Fibroblast of peridontal ligament (primary cell): ENCODE measurements around the gene TMEM266.

Experiments used
- DNase-seq: peaks from one replicate; pipeline ENCODE4 v3.0.0-alpha.2; 2010; ENCODE audit errors: extremely low read depth

Gene TMEM266

GRCh38 chr15:76201536-76202255 is 141.9 kb downstream of the TMEM266 start:
- DNase-seq: no peak

- DNase-seq: no peak
Measured at GRCh38 chr15:76203346-76204108, 143.7 kb downstream of the TMEM266 start.

- DNase-seq: no peak
Measured at GRCh38 chr15:76204109-76204845, 144.5 kb downstream of the TMEM266 start.

- DNase-seq: no peak
Measured at GRCh38 chr15:76204916-76205460, 145.2 kb downstream of the TMEM266 start.

GRCh38 chr15:76206325-76206976 is 146.7 kb downstream of the TMEM266 start:
- DNase-seq: peak; percentile 30

- DNase-seq: no peak
Measured at GRCh38 chr15:76208084-76208785, 148.4 kb downstream of the TMEM266 start.

- no peak for DNase-seq
Measured at GRCh38 chr15:76208786-76209424, 149.1 kb downstream of the TMEM266 start.

- no peak for DNase-seq
Measured at GRCh38 chr15:76209523-76209922, 149.7 kb downstream of the TMEM266 start.

- DNase-seq: no peak
Measured at GRCh38 chr15:76209942-76210341, 150.2 kb downstream of the TMEM266 start.

GRCh38 chr15:76215634-76216033 is 155.8 kb downstream of the TMEM266 start:
- no peak for DNase-seq

- DNase-seq: peak; percentile 16
Measured at GRCh38 chr15:76217029-76217881, 157.5 kb downstream of the TMEM266 start.

- no peak for DNase-seq
Measured at GRCh38 chr15:76217882-76218217, 158.1 kb downstream of the TMEM266 start.

GRCh38 chr15:76221085-76221767 is 161.4 kb downstream of the TMEM266 start:
- no peak for DNase-seq

GRCh38 chr15:76222159-76222558 is 162.4 kb downstream of the TMEM266 start:
- no peak for DNase-seq

GRCh38 chr15:76223521-76223920 is 163.7 kb downstream of the TMEM266 start:
- no peak for DNase-seq

GRCh38 chr15:76229266-76229665 is 169.5 kb downstream of the TMEM266 start:
- no peak for DNase-seq

- DNase-seq: no peak
Measured at GRCh38 chr15:76233921-76234320, 174.1 kb downstream of the TMEM266 start.

- DNase-seq: no peak
Measured at GRCh38 chr15:76234337-76234889, 174.6 kb downstream of the TMEM266 start.
